NCI-H526 treated with DMSO at 0.1 percent for 48 hours (cell line): Measurements from ENCODE around the gene DNAH1.

Experiments
- DNase-seq: peaks from one replicate; lab custom pipeline; 2025; lab: John Stamatoyannopoulos, UW

The DNAH1 gene

DNA sequence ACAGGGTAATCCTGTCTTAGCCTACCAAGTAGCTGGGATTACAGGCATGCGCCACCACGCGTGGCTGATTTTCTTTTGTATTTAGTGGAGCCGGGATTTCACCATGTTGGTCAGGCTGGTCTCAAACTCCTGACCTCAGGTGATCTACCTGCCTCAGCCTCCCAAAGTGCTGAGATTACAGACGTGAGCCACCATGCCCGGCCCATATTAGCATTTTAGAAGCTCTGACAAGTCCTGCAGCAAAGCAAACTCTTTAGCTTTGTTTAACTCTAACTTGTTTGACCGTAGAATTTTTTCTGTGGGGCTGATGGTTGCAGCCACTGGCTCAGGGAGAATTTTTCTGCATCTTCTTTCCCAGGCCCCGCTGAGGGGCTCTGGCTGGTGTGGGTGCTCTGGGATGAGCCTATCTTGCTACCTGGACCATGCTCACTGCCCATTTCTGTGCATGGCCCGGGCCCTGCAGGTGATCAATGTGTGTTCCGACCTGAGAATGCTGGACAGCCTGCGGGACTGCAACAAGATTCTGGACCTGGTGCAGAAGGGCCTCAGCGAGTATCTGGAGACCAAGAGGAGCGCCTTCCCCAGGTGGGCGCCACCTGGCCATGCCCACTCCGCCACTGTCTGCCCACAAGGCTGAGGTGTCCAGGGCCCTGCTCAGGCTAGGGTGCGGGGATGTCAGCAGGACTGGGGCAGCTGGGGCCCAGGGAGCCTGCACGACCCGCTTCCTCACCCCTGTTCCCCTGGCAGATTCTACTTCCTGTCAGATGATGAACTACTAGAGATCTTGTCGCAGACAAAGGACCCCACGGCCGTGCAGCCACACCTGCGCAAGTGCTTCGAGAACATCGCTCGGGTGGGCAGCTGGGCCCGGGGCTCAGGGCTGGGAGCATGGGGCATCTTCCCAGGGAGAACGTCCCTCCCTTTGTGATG lies 41.3 kb downstream of the DNAH1 start:
- DNase-seq: no peak

DNA sequence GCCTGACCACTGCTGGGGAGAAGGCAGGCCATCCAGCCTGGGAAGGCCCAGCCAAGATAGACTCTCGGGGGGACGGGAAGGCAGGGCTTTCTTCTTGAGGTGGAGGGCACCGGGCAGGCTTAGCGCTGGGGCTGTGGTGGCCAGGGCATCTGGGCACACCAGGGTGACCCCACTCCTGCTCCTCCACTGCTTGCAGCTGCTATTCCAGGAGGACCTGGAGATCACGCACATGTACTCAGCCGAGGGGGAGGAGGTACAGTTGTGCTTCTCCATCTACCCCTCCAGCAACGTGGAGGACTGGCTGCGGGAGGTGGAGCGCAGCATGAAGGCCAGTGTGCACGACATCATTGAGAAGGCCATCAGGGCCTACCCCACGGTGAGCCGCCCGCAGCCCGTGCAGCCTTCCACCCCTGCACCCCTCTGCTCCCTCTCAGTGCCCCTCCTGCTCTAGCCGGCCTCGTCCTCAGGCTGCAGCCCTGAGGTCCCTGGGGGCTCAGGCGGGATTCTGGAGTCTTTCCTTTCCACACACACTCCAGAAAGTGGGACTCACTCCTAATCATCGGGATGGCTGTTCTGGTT lies 42.3 kb downstream of the DNAH1 start:
- no peak for DNase-seq

DNA sequence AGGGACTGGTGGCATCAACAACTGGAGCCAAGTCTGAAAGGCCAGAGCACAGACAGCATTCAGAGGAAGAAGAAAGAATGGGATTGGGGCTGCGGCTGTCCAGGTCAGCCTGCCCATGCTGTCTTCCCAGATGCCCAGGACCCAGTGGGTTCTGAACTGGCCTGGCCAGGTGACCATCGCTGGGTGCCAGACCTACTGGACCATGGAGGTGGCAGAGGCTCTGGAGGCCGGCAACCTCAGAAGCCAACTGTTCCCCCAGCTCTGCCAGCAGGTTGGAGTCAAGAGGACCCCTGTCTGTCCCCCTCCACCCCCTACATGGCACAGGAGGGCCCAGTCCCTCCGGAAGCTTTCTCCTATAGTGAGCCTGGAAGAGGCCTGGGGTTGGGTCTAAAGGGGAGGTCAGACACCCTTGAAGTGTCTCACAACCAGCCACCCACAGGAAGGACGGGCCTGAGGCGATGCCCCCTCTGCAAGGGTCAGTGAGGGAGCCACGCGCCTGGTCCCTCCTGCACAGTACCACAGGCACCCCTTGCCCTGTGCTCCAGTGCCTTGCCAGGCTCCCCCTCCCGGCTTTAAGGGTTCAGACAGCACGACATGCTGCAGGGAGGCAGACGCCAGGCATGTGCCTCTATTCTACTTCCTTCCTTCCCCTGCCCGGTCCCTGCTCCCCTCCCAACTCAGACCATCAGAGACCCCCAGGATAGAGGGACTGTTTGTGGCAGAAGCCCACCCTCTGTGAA lies 43.2 kb downstream of the DNAH1 start:
- no peak for DNase-seq

DNA sequence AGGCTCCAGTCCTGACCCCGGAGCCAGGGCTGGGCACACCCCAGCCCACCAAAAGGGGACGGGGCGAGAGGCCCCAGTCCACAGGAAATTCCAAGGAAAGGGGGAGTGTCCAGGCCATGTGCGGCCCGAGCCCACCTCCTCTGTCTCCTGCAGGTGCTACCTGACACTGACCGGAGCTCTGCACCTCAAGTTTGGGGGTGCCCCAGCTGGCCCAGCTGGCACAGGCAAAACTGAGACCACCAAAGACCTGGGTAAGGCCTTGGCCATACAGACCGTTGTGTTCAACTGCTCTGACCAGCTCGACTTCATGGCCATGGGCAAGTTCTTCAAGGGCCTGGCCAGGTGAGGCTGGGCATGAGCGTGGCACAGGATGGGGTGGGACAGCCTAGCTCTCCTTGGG lies 44.9 kb downstream of the DNAH1 start:
- no peak for DNase-seq

DNA sequence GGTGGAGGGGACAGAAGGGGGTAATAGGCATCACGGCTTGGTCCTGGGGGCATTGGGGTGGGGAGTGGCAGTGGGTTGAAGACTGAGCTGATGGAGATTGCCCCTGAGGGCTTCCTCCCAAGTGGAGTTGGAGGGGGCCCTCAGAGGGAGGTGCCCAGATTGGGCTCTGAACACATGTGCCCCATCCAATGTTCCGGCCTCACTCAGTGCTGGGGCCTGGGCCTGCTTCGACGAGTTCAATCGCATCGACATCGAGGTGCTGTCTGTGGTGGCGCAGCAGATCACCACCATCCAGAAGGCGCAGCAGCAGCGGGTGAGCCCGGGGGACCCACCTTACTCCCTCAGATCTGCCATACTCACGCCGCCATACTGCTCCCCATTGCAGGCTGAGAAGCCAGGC lies 45.3 kb downstream of the DNAH1 start:
- DNase-seq: no peak

DNA sequence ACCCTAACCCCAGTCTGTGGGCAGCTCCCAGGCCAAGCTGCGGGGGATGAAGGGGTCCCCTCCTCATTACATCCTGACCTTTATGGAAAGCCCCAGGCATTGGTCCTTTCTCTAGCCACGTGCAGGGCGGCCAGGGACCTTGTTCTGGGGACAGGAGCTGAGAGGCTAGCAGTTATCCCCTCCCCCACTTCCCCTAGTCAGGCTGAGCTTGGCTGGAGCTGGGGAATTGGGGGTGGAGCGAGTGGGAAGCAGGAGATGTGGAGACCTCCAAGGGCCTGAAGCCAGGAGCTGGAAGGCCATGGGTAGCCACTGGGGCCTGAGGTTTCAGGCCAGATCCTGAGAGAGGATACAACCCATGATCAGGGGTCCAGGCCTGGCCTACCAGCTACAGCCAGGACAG lies 45.8 kb downstream of the DNAH1 start:
- DNase-seq: no peak

- DNase-seq: no peak
These were observed 48.4 kb downstream of the DNAH1 start for GRCh38 chr3:52364322-52365035.

- DNase-seq: no peak
These were observed 50.4 kb downstream of the DNAH1 start for GRCh38 chr3:52366527-52366926.

DNA sequence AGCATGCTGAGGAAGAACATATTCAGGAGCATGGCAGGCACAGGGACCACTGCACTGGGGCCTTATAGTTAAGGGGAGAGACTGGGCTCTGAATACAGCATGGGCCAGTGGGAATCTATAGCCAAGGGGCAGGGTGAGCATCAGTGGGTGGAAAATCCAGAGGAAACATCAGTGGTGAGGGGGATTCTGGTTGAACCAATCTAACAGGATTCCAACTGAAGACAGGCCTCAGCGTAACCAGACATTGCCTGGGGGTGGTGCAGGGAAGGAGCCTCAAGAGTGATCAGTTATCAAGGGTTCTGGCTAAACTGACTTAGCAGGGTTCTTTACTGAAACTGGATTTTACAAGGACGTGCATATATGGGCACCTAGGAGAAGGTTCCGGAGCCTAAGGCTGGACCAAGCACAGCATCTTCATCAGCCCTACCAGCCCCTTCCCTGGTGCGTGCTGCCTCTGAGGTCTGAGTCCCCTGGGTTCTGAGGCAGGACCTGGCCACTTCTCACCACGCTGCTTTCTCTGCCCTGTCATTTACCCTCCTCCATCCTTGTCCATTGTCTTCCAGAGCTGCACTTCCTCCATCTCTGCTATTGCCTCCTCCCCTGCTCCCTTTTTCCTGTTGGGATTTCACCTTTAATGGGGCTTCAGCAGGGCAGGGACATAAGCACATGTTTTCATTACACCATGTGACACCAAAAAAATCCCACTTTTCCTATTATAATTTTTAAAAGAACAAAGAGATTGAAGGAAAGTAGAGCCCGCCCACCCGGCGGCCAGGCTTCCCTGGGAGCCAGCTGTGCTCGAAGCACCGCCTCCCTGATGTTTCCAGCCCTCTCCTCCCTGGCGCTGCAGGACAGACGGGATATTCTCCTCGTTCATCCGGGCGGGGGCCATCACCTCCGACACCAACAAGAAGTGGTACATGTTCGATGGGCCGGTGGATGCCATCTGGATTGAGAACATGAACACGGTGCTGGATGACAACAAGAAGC lies 52.1 kb downstream of the DNAH1 start:
- DNase-seq: no peak

- DNase-seq: no peak
These were observed 54.4 kb downstream of the DNAH1 start for GRCh38 chr3:52370531-52370930.

- DNase-seq: no peak
These were observed 56.8 kb downstream of the DNAH1 start for GRCh38 chr3:52372822-52373504.

DNA sequence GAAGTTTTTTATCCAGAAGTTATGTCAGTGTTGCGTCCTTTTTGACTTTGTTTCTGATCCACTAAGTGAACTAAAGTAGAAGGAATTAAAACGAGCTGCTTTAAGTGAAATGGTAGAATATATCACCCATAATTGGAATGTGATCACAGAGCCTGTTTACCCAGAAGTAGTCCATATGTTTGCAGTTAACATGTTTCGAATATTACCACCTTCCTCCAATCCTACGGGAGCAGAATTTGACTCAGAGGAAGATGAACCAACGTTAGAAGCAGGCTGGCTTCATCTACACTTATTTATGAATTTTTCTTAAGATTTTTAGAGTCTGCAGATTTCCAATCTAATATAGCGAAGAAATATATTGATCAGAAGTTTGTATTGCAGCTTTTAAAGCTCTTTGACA lies 57.6 kb downstream of the DNAH1 start:
- no peak for DNase-seq

DNA sequence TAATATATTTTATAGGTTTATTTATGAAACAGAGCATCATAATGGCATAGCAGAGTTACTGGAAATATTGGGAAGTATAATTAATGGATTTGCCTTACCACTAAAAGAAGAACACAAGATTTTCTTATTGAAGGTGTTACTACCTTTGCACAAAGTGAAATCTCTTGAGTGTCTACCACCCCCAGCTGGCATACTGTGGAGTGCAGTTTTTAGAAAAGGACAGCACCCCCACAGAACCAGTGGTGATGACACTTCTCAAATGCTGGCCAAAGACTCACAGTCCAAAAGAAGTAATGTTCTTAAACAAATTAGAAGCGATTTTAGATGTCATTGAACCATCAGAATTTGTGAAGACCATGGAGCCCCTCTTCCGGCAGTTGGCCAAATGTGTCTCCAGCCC lies 58.1 kb downstream of the DNAH1 start:
- DNase-seq: no peak

- no peak for DNase-seq
These were observed 63.5 kb downstream of the DNAH1 start for GRCh38 chr3:52379610-52380009.

DNA sequence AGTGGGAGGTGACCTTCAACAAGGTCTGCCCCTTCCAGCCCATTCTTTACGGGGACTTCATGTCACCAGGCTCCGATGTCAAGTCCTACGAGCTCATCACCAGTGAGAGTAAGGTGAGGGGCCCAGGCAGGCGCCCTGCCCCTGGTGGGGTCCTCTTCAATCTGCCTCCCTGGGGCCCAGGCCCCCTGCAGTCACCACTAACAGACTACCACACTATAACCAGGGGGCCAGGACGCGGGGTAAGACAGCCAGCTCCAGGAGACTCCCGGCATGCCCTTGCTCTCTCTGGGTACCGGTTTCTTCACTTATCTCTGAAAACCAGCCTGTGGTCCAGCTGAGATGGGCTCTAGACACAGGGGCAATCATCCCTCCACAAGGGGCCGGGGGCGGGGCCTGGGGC lies 63.9 kb downstream of the DNAH1 start:
- DNase-seq: no peak

- DNase-seq: no peak
These were observed 65.5 kb downstream of the DNAH1 start for GRCh38 chr3:52381623-52382022.

DNA sequence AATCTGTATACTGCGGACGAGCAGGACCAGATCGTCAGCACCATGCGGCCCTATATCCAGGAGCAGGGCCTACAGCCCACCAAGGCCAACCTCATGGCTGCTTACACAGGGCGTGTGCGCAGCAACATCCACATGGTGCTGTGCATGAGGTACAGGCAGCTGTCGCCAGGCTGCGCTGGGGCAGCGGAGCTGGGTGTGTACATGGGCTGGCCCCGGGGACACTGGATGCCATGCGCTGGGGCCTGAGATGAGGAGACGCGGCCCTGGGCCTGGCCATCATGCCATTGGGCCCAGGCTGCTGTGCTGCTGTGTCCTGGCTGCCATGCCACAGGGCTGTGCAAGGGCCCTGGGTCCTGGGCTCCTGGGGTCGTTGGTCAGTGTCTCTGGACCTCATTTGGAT lies 67.3 kb downstream of the DNAH1 start:
- DNase-seq: no peak

- no peak for DNase-seq
These were observed 68.1 kb downstream of the DNAH1 start for GRCh38 chr3:52384019-52384761.

- peak; percentile 60 for DNase-seq
These were observed 69.0 kb downstream of the DNAH1 start for GRCh38 chr3:52385157-52385556.

- no peak for DNase-seq
These were observed 71.4 kb downstream of the DNAH1 start for GRCh38 chr3:52387481-52387880.
